OCI-LY3 (cell line): Measurements from ENCODE around the gene INSC.

Experiments used
- H2AFZ ChIP-seq: fragments of 200-600, 300-600 bp; shearing (Covaris generic); 2 replicates; pipeline ENCODE4 v1.6.0; 2014; ENCODE audit warnings: antibody characterized with exemption, low read depth, low read length
- H3K27ac ChIP-seq: fragments of 200-600, 300-600 bp; sonication (generic); 2 replicates; pipeline ENCODE4 v1.5.1; 2014; ENCODE audit warnings: mild to moderate bottlenecking, low read length, moderate library complexity, mixed read lengths
- H3K27me3 ChIP-seq: fragments of 200-600, 300-600 bp; sonication (generic); 2 replicates; pipeline ENCODE4 v1.6.1; 2014; ENCODE audit warnings: low read depth, low read length, mixed read lengths
- H3K36me3 ChIP-seq: fragments of 200-600, 300-600 bp; sonication (generic); replicated peaks from 2 replicates; pipeline ENCODE3; 2014; ENCODE audit warnings: low read depth, low read length, mixed read lengths
- H3K4me1 ChIP-seq: fragments of 300-600, 200-600 bp; sonication (generic); 2 replicates; pipeline ENCODE4 v1.6.1; 2014; ENCODE audit warnings: low read length, mixed read lengths
- H3K4me2 ChIP-seq: fragments of 200-600, 300-600 bp; sonication (generic); 2 replicates; pipeline ENCODE4 v1.6.1; 2014; ENCODE audit warnings: low read length, mixed read lengths
- H3K4me3 ChIP-seq: fragments of 300-600, 200-600 bp; sonication (generic); 2 replicates; pipeline ENCODE4 v1.5.1; 2014; ENCODE audit warnings: antibody characterized with exemption, mild to moderate bottlenecking, low read length, moderate library complexity
- H3K79me2 ChIP-seq: fragments of 300-600, 200-600 bp; shearing (Covaris generic); 2 replicates; pipeline ENCODE4 v1.6.1; 2014; ENCODE audit warnings: mild to moderate bottlenecking, low read length, mixed read lengths
- H3K9ac ChIP-seq: fragments of 300-600, 200-600 bp; shearing (Covaris generic); 2 replicates; pipeline ENCODE4 v1.6.0; 2014; ENCODE audit warnings: mild to moderate bottlenecking, low read length, moderate library complexity
- H3K9me3 ChIP-seq: fragments of 200-600, 300-600 bp; shearing (Covaris generic); 2 replicates; pipeline ENCODE4 v1.6.1; 2014; ENCODE audit warnings: low read length, mixed read lengths; ENCODE audit not compliant: insufficient read depth
- H4K20me1 ChIP-seq: fragments of 200-600, 300-600 bp; sonication (generic); 2 replicates; pipeline ENCODE4 v1.6.1; 2016; ENCODE audit warnings: low read length, mixed read lengths; ENCODE audit not compliant: insufficient read depth
- CTCF ChIP-seq: fragments of 200-600, 300-600 bp; sonication (generic); IDR thresholded peaks from 2 replicates; pipeline ENCODE4 v1.5.1; 2014; ENCODE audit warnings: antibody characterized with exemption, low read length, low read depth
- EZH2phosphoT487 ChIP-seq: fragments of 200-600 bp; shearing (Covaris generic); IDR thresholded peaks from 2 replicates; pipeline ENCODE4 v1.6.1; 2018; ENCODE audit warnings: antibody characterized with exemption, mixed run types, low read depth

INSC gene

GRCh38 chr11:15192005-15192556 is 77.4 kb downstream of the INSC start:
- no peak overlapping the region for H2AFZ ChIP-seq
- no peak overlapping the region for H3K4me2 ChIP-seq

GRCh38 chr11:15194671-15195415 is 80.1 kb downstream of the INSC start:
- H3K79me2 ChIP-seq: no peaks in the 10 kb centered on the region
- H3K4me2 ChIP-seq: no peak overlapping the region
- H2AFZ ChIP-seq: no peak overlapping the region
- no peak overlapping the region for H3K9ac ChIP-seq
- no peaks in the 10 kb centered on the region for H3K27me3 ChIP-seq
- H3K4me1 ChIP-seq: no peaks in the 10 kb centered on the region
- no peak overlapping the region for H3K4me3 ChIP-seq
- no peaks in the 10 kb centered on the region for H4K20me1 ChIP-seq
- no peak for TF ChIP-seq CTCF
- TF ChIP-seq EZH2phosphoT487: no peak
- no peak overlapping the region for H3K27ac ChIP-seq
- H3K9me3 ChIP-seq: no peaks in the 10 kb centered on the region
- no peaks in the 10 kb centered on the region for H3K36me3 ChIP-seq

More at GRCh38 chr11:15192005-15192556, 77.4 kb downstream of the INSC start:
- no peaks in the 10 kb centered on the region for H3K79me2 ChIP-seq
- no peaks in the 10 kb centered on the region for H3K9me3 ChIP-seq
- no peaks in the 10 kb centered on the region for H4K20me1 ChIP-seq
- no peak overlapping the region for H3K27ac ChIP-seq
- no peak overlapping the region for H3K9ac ChIP-seq
- no peaks in the 10 kb centered on the region for H3K27me3 ChIP-seq
- H3K4me3 ChIP-seq: no peak overlapping the region
- H3K4me1 ChIP-seq: no peaks in the 10 kb centered on the region
- TF ChIP-seq EZH2phosphoT487 (no peak), CTCF (no peak)
- no peaks in the 10 kb centered on the region for H3K36me3 ChIP-seq

- Histone ChIP-seq H3K36me3 (no peaks in the 10 kb centered on the region), H3K4me1 (no peaks in the 10 kb centered on the region), H4K20me1 (no peaks in the 10 kb centered on the region), H2AFZ (no peak overlapping the region), H3K27me3 (no peaks in the 10 kb centered on the region), H3K4me3 (no peak overlapping the region), H3K9me3 (no peaks in the 10 kb centered on the region), H3K4me2 (no peak overlapping the region), H3K9ac (no peak overlapping the region), H3K27ac (no peak overlapping the region), H3K79me2 (no peaks in the 10 kb centered on the region)
- no peak for TF ChIP-seq CTCF
- TF ChIP-seq EZH2phosphoT487: no peak
Measured at GRCh38 chr11:15195454-15196200, 80.9 kb downstream of the INSC start.

- H3K79me2 ChIP-seq: no peaks in the 10 kb centered on the region
- no peaks in the 10 kb centered on the region for H4K20me1 ChIP-seq
- no peaks in the 10 kb centered on the region for H3K36me3 ChIP-seq
- no peaks in the 10 kb centered on the region for H3K27me3 ChIP-seq
- H3K4me3 ChIP-seq: no peak overlapping the region
- H3K4me2 ChIP-seq: no peak overlapping the region
- H2AFZ ChIP-seq: no peak overlapping the region
- H3K27ac ChIP-seq: no peak overlapping the region
- H3K9ac ChIP-seq: no peak overlapping the region
- TF ChIP-seq EZH2phosphoT487 (no peak), CTCF (no peak)
- no peaks in the 10 kb centered on the region for H3K9me3 ChIP-seq
- no peaks in the 10 kb centered on the region for H3K4me1 ChIP-seq
Measured at GRCh38 chr11:15196704-15197103, 82.0 kb downstream of the INSC start.
